Left lung (tissue), 10 donors: ENCODE results near the gene PI4K2A. TPM values are rescaled to one million over a fixed set of nuclear protein-coding genes. Genes with fewer than 3 reads are reported as not detected.
A peak's percentile ranks its signal among the peaks of the same experiment; 100 is the strongest.
"Not testable (repeated sequence)": the region's sequence is repeated elsewhere in the genome, so short reads cannot be mapped to it uniquely, and the experiment has no call there.

ENCODE experiments used
- ATAC-seq: fragments of 200-7000 bp; cut with Tn5 transposase; one replicate; pipeline ENCODE4 v1.9.1; 2020; ENCODE audit warnings: moderate library complexity
- DNase-seq, 4 donors: peaks; one replicate each; pipeline ENCODE4 v3.0.0-alpha.2; 2013 to 2020
- H3K27ac ChIP-seq, 2 donors: fragments of 200-600 bp; sonication (generic) in 1 of 2; one replicate each; pipeline versions ENCODE4 v1.5.0 to v1.8.0; 2020 to 2021
- H3K27me3 ChIP-seq, 2 donors: fragments of 200-600 bp; sonication (generic) in 1 of 2; one replicate each; pipeline versions ENCODE4 v1.5.0 to v1.8.0; 2020 to 2021
- H3K36me3 ChIP-seq, 2 donors: fragments of 200-600 bp; sonication (generic) in 1 of 2; one replicate each; pipeline versions ENCODE4 v1.5.0 to v1.8.0; 2020 to 2021
- H3K4me1 ChIP-seq, 2 donors: fragments of 200-600 bp; one replicate each; pipeline ENCODE4 v1.8.0; 2021
- H3K4me3 ChIP-seq, 2 donors: fragments of 200-600 bp; sonication (generic) in 1 of 2; one replicate each; pipeline versions ENCODE4 v1.5.0 to v1.8.0; 2020 to 2021; ENCODE audit warnings: mild to moderate bottlenecking in 1 of 2
- H3K9me3 ChIP-seq, 2 donors: fragments of 200-600 bp; sonication (generic) in 1 of 2; one replicate each; pipeline versions ENCODE4 v1.5.0 to v1.8.0; 2020 to 2021
- intact Hi-C, 2 donors: fragments of 100-400 bp; cut with DNase I; formaldehyde crosslinking; loops; one replicate each; pipeline versions ENCODE4 v1.11.2 to v1.14.2; 2022
- polyA plus RNA-seq, 6 donors: library from polyadenylated mRNA; unstranded; fragments of 120-200 nt; gene quantifications; one replicate each; pipeline ENCODE4 v1.2.1, GENCODE V29; 2013; ENCODE audit not compliant: insufficient read length in 6 of 6
- total RNA-seq, 2 donors: library from RNA; stranded (reverse); fragmentation: NEBNext Ultra II Directional; extraction: Animal tissue kit (Norgen Biotek cat#: 25700); gene quantifications; one replicate each; pipeline ENCODE4 v1.2.1, GENCODE V29; 2021
- TF ChIP-seq, protein P1 (sequence below), 2 donors: fragments of 200-600 bp; sonication (generic) in 1 of 2; IDR thresholded peaks; one replicate each; pipeline versions ENCODE4 v1.5.0 to v1.8.0; 2021; ENCODE audit warnings: antibody characterized with exemption in 2 of 2
- donor health status: DM: no; HTN: yes; CAD: no.
- donor health status: DM: no; HTN: no; CAD: no.

PI4K2A gene
- total and polyA plus RNA-seq, 8 donors = 12.7 to 27.1 (median 15.6) TPM

- Histone ChIP-seq H3K9me3 (no peaks in the 10 kb centered on the region), H3K27me3 (no peaks in the 10 kb centered on the region), H3K4me3 (no peak overlapping the region), H3K36me3 (peaks cover 0 to 16% of the 10 kb centered on the region in 2 donors), H3K4me1 (peaks cover 29 to 37% of the 10 kb centered on the region in 2 donors), H3K27ac (no peak overlapping the region)
- TF ChIP-seq, protein P1, sequence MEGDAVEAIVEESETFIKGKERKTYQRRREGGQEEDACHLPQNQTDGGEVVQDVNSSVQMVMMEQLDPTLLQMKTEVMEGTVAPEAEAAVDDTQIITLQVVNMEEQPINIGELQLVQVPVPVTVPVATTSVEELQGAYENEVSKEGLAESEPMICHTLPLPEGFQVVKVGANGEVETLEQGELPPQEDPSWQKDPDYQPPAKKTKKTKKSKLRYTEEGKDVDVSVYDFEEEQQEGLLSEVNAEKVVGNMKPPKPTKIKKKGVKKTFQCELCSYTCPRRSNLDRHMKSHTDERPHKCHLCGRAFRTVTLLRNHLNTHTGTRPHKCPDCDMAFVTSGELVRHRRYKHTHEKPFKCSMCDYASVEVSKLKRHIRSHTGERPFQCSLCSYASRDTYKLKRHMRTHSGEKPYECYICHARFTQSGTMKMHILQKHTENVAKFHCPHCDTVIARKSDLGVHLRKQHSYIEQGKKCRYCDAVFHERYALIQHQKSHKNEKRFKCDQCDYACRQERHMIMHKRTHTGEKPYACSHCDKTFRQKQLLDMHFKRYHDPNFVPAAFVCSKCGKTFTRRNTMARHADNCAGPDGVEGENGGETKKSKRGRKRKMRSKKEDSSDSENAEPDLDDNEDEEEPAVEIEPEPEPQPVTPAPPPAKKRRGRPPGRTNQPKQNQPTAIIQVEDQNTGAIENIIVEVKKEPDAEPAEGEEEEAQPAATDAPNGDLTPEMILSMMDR (IDR thresholded peaks at IDR 0.05) = no peak
- ATAC-seq (no peak), DNase-seq (no peak)
- intact Hi-C loops = no loop called here
Observed at GRCh38 chr10:97682042-97682441, 41.6 kb downstream of the PI4K2A start.

GRCh38 chr10:97683556-97684367 is 43.3 kb downstream of the PI4K2A start:
- Histone ChIP-seq H3K36me3 (peaks cover 0 to 7% of the 10 kb centered on the region in 2 donors), H3K27ac (peak overlapping the region; percentile 42 to 95), H3K27me3 (no peaks in the 10 kb centered on the region), H3K4me3 (peak overlapping the region in 1 of 2 donors; percentile 75), H3K4me1 (peaks cover 38 to 51% of the 10 kb centered on the region in 2 donors), H3K9me3 (no peaks in the 10 kb centered on the region)
- no peak for DNase-seq
- intact Hi-C loops = no loop called here
- ATAC-seq = peak; percentile 1
- TF ChIP-seq, protein P1 (IDR thresholded peaks at IDR 0.05) = no peak

- DNase-seq, H3K9me3 ChIP-seq, intact Hi-C loops, ATAC-seq, H3K36me3 ChIP-seq, H3K27me3 ChIP-seq: not testable (repeated sequence)
- Histone ChIP-seq H3K4me3 (peak overlapping the region in 1 of 2 donors; percentile 75), H3K27ac (peak overlapping the region; percentile 42 to 95), H3K4me1 (peaks cover 38 to 57% of the 10 kb centered on the region in 2 donors)
Observed at GRCh38 chr10:97684368-97684713, 43.9 kb downstream of the PI4K2A start.

DNA sequence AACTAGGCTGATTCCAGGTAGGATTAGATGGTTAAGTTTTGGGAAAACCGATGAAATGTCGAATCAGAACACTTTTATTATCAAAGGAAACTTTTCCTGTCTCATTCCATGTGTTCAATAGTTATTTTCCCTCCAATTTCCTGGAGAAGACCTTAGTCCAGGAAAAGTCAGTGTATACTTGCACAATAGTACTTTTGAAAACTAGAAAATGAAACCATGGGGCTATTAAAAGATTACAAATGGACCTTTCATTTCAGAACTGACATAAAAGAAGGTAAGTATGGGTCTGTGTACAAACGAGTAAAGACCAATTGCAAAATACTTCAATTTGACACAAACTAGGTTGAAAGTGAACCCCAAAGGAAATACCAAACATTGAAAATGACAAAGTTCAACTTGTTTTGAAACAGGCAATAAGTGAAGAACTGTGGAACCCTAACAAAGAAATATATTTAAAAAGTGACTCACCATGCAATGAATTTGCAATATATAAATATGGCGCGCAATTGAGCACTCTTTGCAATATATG is 44.5 kb downstream of the PI4K2A start:
- ATAC-seq = no peak
- Histone ChIP-seq H3K27ac (peak overlapping the region; percentile 42 to 95), H3K36me3 (no peaks in the 10 kb centered on the region), H3K9me3 (no peaks in the 10 kb centered on the region), H3K4me1 (peaks cover 38 to 58% of the 10 kb centered on the region in 2 donors), H3K4me3 (peak overlapping the region; percentile 61 to 75), H3K27me3 (no peaks in the 10 kb centered on the region)
- DNase-seq = no peak
- intact Hi-C loops = no loop called here
- TF ChIP-seq, protein P1 (IDR thresholded peaks at IDR 0.05) = no peak

DNA sequence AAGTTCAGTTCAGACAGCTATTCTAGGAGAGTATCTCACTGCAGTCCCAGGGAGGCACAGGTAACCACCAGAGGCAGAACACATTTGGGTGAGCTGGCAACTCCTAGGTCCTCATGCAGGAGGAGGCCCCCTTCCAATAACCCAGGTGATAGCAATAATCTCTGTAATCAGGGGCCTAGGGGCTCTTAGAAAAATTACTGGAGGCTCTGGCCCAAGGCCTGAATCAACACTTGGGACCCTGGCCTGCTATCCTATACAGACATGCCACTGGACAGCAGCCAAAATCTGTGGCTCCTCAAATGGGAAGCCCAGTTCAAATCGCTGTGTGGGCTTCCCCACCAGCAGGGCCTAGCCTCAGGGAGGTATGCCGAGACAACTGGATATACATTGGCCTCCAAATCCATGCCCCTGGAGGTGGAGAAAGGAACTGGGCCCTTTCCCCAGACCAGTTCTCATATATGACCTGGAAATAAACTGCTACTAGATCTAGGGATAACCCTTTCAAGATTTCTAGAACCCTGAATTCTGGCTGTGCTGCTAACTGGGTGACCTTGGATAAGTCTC is 45.0 kb downstream of the PI4K2A start:
- Histone ChIP-seq H3K4me3 (peak overlapping the region; percentile 61 to 75), H3K27ac (peak overlapping the region; percentile 42 to 95), H3K9me3 (no peaks in the 10 kb centered on the region), H3K36me3 (no peaks in the 10 kb centered on the region), H3K4me1 (peaks cover 38 to 58% of the 10 kb centered on the region in 2 donors), H3K27me3 (no peaks in the 10 kb centered on the region)
- DNase-seq (peak in 1 of 4 donors; percentile 35), ATAC-seq (no peak)
- intact Hi-C loops = no loop called here
- TF ChIP-seq, protein P1 (IDR thresholded peaks at IDR 0.05) = peak in 1 of 2 donors; percentile 11
